Renal cortical epithelial cell (primary cell): ENCODE data around the gene CD247. TPM values are rescaled to one million over a fixed set of nuclear protein-coding genes. Genes with fewer than 3 reads are reported as not detected.
"Not testable (repeated sequence)": the region's sequence is repeated elsewhere in the genome, so short reads cannot be mapped to it uniquely, and the experiment has no call there.

ENCODE experiments used
- DNase-seq: peaks from one replicate; pipeline ENCODE4 v3.0.0-alpha.2; 2011; ENCODE audit warnings: low read depth
- total RNA-seq: library from RNA; depleted of rRNA; stranded (reverse); fragments of >200 nt; gene quantifications from 2 replicates; pipeline ENCODE4 v1.2.3, GENCODE V29; 2014

Gene CD247
- total RNA-seq: not detected in 2 replicates

GRCh38 chr1:167518331-167518700 lies at the start of gene CD247:
Gene CD247 (minus strand): TSS chr1:167518529. CDS start chr1:167518465, 64 bp downstream.
- no peak for DNase-seq

GRCh38 chr1:167567663-167568062 lies 49.3 kb upstream of the CD247 start:
- no peak for DNase-seq

DNA sequence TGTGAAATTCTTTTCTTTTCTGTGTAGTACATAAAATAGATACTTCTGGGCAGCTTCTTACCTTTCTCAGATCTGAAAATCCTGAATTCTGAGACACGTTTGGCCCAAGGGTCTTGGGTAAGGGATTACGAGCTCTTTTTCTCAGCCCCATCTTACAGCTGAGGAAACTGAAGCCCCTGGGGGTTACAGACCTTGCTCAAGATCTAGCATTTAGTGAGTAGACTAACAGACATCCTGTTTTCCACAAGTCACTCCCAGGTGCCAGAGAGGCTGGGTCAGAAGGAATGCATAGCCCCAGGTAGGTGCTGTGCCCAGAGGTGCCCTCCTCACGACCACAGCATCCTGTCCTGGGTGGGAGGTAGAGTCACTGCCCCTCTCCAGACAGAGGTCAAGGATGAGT lies 48.4 kb upstream of the CD247 start:
- no peak for DNase-seq

GRCh38 chr1:167565922-167566321 lies 47.6 kb upstream of the CD247 start:
- DNase-seq: no peak

DNA sequence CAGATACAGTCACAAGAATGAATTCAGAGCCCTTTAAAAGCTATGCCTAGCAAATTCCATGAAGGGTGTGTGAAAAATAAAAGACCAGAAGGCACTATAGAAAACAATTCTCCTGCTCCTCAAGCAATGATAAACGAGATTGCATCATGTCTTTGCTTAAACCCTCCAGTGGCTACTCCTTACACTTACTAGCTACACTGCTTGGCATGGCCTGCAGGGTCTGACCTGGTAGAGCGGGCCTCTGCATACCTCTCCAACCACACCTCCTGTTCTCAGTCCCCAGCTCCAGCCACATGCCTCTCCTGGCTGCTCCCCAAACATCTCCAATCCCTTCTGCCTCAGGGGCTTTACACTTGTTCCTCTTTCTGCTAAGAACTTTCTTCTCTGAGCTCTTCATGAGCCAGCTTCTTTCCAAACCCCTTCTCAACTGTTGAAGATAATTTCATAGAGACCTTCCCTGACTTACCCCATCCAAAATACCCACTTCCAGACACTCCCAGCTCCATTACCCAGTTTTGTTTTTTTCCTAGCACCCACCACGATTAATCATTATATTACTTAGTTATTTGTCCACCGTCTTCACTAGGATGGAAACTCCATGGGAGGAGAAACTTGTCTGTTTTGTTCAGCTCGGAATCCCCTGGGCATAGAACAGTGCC lies 46.4 kb upstream of the CD247 start:
- peak; percentile 69 for DNase-seq

- DNase-seq: peak; percentile 41
Measured at GRCh38 chr1:167563579-167564246, 45.4 kb upstream of the CD247 start.

- DNase-seq: no peak
Measured at GRCh38 chr1:167562702-167563101, 44.4 kb upstream of the CD247 start.

GRCh38 chr1:167561753-167562152 lies 43.4 kb upstream of the CD247 start:
- no peak for DNase-seq

DNA sequence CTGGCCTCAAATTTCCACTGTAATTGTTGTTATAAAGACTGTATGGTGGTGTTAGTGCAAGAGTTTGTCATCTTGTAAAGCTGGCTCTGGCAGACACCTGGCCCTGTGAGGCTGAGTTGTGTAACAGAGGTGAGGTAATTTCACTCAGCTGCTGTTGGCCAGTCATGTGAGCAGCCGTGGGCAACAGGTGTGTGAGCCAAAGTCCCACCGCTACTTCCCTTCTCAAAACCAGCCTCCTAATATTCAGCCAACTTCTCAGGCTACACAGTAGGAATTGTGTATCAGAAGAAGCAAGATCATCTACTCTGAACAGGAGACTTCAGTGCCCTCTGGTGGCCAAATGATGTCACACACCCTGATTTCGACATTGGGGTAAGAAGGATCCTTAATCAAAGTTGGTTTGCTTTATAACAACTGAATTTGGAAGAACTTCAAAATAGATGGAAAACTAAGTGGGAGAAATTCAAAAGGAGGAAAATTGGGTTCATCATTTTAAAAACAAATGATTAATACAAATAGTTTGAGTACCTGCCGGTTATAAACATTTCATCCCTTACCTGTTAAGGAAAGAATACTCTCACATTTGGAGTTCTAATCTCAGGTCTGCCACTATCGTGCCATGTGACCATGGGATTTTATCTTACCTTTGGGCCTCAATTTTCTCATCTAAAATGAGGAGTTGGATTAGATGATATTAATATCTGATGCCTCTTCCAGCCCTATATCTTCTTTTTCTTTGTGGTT lies 37.8 kb upstream of the CD247 start:
- DNase-seq: peak; percentile 73

- DNase-seq: not testable (repeated sequence)
Measured at GRCh38 chr1:167555072-167555471, 36.7 kb upstream of the CD247 start.

DNA sequence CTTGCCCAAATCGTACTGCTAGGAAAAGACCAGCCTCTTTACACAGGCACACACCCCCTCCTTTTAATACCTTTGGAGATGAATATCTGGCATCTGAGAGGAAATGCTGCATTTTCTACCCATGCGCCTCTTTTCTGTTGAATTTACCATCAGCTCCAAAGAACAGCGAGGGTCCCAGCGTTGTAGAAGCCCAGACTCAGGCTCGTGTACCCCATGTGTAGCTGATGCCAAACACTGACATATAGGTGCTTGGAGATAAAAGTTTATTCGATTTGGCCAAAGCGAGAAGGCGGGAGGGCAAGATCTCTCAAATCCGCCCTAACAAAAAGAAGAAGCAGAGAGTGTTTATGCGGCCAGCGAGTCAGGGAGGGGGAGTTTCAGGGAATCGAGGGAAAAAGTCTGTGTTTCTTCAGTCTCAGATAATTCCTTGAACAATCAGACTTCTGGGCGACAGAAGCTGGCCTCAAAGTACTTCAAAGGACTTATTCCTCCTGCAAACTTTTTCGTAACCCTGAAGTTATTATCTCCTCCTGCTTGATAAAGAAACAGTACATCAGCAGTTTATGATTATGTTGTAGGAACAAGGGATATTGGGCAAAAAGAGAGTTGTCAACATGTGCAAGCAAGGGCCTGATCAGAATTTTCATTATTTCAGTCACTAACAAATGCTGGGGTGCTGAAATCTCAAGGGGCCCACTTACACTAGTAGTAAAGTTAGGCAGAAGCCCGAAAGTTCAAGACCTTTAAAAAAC lies 35.9 kb upstream of the CD247 start:
- DNase-seq: no peak

GRCh38 chr1:167553136-167554027 lies 35.1 kb upstream of the CD247 start, which contains the start of gene CREG1:
Gene CREG1 (minus strand): TSS chr1:167553762.
- peak; percentile 84 for DNase-seq

- DNase-seq: no peak
Measured at GRCh38 chr1:167551362-167551761, 33.0 kb upstream of the CD247 start.

DNA sequence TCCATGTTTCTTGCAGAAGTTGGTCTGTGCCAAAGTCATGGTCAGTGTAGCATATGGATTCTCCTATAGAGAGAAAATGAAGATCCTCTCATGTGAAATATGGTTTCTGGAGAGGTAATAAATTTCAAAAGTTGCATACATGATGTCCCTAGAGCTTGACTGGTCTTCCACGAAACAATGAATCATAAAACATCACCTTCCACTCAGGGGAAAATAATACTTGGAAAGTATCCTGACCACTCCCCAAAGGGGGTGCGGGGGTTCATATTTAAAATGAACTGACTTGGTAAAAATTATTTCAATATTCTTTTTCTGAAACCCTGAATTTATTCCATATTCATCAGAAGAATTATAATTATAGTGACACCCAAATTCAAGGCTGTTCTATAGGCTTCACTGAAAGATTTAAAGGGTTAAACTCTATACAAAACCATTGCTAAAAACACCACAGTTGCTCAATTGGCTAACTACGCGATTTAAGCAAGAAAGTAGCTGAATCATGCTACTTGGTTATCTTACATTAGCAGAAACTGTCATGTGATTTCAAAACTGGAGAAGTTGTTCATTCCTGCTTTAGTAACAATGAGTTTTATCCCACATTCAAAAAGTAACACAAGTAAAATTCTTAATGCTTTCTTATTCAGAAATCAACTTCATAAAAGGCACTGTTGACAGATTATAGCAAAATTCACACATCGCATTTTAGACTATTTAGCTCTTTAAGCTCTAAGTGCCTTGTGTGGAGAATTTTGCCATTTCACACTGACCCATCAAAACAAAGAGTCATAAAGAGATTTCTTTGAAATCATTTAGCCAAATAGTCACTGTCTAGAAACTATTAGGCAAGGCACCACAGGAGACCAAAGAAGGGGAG lies 30.0 kb upstream of the CD247 start:
- DNase-seq: peak; percentile 65

DNA sequence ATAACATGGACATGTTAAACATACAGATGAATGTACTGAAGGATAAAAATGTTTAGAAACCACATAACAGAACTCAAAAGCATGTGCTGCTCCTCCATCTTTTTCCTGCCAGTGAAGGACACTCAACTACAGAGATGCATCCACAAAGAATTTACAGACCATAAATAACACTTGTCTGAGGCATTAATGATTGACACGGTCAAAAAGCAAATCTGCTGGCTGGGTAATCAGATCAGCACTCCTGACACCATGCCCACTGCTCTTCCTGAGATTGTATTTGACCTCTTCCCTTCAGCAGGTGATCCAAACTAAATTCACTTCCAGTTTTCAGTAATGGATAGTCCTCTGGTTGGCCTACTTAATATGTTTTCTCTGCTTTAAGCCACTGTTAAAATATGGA lies 28.6 kb upstream of the CD247 start:
- no peak for DNase-seq

DNA sequence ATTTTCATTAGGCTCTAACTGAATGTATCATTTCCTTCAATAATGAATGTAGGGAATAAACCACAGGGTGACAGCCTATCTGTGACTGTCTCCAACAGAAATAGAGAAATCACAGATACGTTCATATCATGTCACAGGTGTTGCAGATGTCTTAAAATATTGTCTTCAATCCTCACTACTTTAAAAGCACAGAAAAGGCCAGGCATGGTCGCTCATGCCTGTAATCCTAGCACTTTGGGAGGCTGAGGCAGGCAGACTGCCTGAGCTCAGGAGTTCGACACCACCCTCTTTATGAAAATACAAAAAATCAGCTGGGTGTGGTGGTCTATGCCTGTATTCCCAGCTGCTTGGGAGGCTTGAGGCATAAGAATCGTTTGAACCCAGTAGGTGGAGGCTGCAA lies 27.0 kb upstream of the CD247 start:
- no peak for DNase-seq

DNA sequence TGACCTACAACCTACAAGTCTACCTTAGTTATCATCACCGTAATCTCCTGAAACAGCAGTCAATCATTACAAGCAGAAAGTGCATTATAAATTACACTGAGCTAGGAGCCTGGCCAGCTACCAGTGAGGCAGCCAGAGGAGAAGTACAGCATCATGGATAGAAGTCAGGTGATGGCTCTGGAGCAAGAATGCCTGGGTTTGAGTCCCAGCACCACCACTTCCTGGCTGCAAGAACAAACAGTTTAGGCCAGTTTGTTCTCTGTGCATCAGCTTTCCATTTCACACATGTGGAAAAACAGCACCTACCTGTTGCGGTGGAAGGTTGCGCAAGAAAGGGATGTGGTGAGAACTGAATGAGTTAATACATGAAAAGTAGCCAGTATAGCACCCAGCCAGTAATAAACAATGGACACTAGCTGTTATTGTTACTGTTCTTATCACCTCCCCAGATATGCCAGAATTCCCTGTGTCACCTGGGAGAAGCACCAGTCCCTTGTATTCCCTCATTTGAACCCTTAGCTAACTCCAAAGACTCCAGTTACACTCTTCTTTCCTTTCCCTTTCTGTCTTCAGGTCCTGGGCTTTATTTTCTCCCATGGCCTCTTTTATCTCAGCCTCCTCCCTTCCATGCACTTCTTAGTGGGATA lies 26.2 kb upstream of the CD247 start:
- DNase-seq: peak; percentile 22

GRCh38 chr1:167543199-167543990 lies 25.1 kb upstream of the CD247 start:
- no peak for DNase-seq
